Fibroblast of skin of right biceps (primary cell): Measurements from ENCODE around the gene CCDC74A.
"Not testable (repeated sequence)": the region's sequence is repeated elsewhere in the genome, so short reads cannot be mapped to it uniquely, and the experiment has no call there.

Source experiments
- DNase-seq: peaks from one replicate; pipeline ENCODE4 v3.0.0-alpha.2; 2013

CCDC74A gene

DNA sequence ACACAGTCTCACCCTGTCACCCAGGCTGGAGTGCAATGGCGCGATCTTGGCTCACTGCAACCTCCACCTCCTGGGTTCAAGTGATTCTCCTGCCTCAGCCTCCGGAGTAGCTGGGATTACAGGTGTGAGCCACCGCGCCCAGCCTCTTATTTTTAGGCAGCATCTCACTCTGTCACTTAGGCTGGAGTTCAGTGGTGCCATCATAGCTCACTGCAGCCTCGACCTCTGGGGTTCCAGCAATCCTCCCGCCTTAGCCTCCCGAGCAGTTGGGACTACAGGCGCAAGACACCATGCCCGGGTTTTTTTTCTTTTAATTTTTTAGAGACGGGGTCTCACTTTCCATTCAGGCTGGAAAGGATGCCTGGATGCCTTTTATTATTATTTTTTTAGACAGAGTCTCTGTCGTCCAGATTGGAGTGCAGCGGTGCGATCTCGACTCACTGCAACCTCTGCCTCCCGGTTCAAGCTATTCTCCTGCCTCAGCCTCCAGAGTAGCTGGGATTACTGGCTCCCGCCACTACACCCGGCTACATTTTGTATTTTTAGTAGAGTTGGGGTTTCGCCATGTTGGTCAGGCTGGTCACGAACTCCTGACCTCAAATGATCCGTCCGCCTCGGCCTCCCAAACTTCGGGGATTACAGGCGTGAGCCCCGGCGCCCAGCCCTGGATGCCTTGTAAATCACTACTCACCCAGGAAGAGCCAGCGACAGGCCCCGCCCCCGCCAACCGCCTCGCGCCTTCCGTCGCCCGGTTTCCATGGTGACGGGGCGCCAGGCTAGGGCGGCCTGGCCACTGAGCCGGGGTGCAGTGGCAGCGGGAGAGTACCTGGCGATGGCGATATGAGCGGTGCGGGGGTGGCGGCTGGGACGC is at the start of gene CCDC74A:
TSS of gene CCDC74A (plus strand) at position 758 of the 871 bp plus-strand sequence. CDS start at position 841, 83 bp downstream.
- DNase-seq = peak; percentile 66

DNA sequence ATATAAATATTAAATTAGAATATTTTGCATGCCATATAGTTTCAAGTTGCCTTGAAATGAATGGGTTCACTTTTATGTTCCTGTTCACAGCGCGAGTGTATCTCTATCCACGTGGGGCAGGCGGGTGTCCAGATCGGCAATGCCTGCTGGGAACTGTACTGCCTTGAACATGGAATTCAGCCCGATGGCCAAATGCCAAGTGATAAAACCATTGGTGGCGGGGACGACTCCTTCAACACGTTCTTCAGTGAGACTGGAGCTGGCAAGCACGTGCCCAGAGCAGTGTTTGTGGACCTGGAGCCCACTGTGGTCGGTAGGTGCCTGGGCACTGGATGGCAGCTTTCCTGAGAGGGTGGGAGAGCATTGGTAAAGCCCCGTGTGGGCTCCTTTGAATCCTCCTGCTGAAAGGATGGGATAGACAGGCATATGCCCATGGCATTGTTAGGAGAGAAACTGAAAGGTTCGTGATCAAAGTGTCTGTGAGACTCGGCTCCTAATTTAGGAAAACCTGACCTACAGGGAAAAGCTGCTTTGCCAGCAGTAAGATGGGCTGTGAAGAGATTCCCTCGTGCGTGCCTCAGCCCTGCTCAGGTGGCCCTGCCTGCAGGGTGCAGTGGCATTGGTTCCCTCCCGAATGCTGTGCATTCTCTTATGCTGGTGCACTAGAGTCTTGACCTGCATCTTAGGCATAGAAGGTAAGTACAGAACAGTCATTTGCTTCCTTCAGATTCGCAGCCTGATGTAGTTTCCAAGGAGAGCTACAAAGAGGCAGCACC is 49.4 kb upstream of the CCDC74A start:
- not testable (repeated sequence) for DNase-seq

DNA sequence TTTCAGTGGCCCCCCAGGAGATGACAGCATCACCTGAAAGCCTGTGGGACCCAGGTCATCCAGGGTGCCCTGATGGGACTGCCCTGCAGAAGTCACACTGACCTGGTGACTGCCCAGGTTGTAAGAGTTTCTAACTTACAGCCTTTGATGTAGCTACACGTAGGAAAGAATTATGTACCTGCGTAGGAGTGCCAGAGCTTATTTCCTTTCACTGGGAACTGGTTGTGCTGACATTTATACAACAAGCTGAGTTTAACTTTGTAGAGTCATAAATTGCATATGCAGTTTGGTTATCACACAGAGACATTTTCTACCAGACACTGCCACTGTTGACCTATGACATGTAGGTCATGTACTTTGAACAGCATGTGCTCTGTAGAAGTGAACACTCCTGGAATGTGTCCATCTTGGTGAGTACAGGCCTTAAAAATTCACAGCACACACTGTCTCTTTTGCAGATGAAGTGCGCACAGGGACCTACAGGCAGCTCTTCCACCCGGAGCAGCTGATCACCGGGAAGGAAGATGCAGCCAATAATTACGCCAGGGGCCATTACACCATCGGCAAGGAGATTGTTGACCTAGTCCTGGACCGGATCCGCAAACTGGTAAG is 48.7 kb upstream of the CCDC74A start:
- not testable (repeated sequence) for DNase-seq

DNA sequence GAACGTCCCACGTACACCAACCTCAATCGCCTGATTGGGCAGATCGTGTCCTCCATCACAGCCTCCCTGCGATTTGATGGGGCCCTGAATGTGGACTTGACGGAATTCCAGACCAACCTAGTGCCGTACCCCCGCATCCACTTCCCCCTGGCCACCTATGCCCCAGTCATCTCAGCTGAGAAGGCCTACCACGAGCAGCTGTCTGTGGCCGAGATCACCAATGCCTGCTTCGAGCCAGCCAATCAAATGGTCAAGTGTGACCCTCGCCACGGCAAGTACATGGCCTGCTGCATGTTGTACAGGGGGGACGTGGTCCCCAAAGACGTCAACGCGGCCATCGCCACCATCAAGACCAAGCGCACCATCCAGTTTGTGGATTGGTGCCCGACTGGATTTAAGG is 47.3 kb upstream of the CCDC74A start:
- DNase-seq = not testable (repeated sequence)

DNA sequence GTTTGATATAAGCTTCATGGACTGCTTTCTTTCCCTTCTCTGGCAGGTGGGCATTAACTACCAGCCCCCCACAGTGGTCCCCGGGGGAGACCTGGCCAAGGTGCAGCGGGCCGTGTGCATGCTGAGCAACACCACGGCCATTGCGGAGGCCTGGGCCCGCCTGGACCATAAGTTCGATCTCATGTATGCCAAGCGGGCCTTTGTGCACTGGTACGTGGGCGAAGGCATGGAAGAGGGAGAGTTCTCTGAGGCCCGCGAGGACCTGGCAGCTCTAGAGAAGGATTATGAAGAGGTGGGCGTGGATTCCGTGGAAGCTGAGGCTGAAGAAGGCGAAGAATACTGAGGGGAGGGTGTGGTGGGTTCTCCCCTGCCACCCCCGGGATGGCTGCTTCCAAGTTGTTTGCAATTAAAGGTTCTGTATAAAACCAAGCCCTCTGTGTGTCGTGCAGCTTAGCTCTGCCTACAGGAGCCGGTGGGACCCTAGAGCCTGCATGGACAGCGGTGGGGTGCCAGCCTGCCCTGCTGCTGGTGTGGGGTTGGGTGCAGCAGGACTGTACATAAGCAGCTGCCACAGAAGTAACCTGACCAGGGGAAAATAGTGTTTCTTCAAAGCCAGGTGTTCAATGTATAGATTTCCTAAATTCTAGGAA is 45.1 kb upstream of the CCDC74A start:
- DNase-seq = not testable (repeated sequence)

DNA sequence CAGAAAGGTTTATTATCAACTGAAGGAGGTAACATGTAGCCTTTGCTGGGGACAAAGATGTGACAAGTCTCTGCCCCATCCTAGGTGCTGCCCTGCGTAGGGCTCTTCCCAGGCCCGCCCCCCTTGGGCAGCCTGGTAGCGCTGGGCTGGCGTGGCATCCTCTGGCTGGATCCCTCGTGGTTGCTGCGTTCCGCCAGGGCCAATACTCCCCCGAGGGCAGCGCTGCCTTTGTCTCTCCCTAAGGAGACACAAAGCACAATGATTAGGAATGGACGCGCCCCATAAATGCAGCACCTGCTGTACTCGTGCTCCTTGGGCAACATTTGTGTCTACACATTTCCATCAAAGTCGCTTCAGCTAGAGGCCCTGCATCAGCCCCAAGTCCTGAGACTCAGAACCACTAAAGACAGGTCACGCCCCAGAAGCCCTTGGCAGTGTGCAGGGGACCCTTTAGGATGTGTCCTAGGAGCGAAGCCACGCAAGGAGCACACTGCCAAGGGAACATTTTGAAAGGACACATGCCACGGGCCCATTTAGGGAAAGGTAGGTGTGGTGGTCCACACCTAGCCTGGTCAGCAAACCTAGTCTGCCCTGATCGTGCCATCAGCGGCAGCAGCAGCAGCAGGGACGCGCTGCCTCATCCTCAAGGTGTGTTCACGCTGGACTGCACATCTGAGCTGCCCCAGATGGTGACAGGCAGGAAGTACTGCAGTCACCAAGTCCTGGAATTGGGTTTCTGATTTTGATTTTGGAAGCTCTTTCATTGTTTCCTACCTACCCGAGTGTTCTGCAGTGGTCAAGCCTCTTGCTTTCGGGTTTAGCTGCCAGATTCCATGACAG is 43.5 kb upstream of the CCDC74A start:
- DNase-seq = not testable (repeated sequence)

DNA sequence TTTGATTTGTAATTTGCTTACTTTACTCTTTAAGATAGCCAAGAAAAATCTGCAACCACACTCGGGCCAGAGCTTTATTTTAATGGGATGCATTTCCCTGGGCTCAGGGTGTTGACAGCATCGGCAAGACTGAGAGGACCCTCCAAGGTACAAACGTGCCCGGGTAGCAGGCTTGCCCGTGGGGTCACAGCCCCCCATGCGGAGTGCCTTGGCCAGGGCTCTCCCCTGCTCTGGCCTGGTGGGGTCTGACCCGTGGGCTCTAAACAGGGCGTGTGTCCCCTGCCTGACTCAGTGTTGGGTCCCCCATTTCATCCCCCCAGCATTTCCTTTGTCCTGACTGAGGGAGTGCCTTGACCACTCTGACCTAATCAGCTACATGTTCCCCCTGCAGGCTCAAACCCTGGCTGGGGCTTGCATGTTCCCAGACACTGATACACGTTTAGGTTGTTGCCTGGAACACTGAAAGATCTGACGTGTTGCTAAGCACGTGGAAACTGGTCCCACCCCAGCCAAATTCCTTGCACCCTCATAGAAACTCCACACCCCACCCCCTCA is 42.7 kb upstream of the CCDC74A start:
- not testable (repeated sequence) for DNase-seq

DNA sequence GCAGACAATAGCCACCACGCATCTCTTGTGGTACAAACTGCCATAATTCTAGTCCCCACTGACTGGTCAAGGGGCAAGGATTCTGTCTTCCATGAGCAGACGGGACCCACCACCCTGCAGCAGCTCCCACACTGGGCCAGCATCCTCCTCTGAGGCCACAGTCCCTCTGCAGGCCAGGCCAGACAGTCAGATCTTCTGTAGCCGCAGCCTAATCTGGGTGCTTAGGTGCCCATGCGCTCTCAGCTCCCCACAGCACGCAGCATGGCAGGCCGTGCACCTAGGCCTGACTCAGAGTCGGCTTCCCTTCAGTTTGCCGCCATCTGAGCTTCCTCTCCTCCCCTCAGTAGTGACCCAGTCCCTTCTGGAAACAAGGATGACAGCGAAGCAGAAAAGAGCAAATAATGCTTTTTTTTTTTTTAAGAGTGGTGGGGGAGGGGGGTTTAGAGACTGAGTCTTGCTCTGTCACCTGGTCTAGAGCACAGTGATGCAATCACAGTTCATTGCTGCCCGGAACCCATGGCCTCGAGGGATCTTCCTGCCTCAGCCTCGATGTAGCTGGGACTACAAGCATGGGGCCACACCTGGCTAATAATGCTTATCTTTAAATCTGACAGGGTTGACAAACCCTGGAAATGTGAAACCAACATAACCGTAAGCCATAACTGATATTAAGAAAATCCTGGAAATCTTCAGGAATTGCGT is 41.3 kb upstream of the CCDC74A start:
- not testable (repeated sequence) for DNase-seq

DNA sequence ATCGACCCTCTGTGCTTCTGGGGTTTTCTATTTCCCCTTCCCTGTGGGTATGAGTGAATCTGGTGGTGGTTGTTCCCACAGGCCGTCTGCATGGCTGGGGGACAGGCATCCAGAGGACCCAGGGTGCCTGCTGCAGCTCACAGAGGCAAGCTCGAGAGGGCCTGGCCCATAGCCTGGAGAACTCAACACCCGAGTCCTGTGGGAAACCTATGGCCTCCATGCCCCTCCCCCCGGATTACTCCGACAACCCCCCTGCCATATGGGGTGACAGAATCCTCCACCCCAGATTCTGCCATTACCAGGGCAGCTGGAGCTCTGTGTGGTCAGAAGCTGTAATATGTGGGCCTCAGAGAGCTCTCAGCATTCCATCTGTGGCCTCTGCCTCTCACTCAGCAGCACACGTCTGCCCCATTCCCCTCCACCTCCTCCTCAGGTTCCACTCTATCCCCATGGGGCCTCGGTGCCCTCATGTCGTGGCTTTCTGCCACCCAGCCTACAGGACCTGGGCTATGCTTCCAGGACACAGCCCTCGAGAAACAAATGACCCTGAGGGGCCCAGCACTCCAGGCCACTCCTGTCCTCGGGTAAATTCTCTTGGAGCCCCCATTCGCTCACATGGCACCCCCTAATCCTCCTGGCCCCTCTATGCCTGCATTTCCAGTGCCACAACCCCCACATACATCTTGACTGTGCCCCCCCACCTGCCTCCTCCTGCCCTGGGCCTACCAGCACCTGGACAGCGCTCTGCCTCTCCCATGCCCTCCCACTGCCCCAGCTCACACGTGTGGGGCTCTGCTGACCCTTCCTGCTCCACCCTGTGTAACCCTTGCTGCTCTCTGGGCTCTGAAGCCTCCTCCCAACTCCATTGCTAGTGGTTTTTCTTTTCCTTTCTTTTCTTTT is 39.1 kb upstream of the CCDC74A start:
- no peak for DNase-seq

DNA sequence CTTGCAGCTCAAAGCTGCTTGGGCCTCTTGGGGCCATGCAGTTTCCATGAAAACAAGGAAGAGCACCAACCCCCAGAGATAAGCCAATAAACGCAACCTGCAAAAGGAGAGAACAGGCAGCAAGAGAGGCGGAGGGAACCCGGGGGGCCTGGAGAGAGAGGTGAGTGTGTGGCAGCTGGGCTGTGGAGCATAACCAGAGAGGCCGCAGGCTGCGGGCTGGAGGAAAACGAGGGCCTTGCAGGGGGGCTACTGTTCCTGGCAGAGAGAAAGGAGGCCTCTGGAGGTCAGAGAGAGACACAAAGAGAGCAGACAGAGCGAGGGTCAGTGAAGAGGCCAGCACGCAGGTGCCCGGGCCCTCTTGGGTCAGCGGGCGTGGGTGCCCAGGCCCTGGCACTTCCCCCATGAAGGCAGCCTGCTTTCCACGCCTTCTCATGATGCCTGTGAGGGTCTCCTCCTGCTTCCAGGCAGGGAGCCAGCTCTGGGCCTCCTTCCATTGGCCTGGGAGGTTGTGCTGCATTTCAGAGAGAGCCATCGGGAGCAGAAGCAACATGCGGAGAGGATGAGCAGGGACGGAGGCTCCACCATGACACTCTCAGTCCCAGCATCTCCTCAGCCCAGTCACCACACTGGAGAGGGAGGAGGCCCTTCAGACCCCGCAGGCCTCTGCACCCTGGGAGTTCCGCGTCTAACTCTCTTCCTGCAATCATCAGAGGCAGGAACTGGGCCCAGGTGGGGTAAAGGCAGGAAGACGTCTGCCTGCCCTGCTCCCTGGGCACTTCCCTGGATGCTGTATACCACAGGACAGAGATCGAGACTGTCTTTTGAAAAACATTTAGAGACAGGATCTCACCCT is 36.8 kb upstream of the CCDC74A start:
- DNase-seq = peak; percentile 15

DNA sequence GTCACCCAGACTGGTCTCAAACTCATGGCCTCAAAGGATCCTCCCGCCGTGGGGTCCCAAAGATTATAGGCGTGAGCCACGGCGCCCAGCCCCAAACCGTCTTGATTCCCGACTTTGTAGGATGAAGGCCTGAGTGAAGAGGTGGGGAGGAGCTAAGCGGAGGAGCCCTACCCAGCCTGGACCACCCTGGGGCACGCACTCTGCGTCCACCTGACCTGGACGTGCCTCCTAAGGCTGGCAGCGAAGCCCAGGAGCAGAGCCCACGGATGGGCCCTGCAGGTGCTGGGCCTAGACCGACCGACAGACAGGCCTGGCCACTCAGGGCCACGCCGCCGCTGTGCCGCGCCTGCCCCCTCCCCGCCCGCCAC is 36.2 kb upstream of the CCDC74A start:
- DNase-seq = peak; percentile 7

DNA sequence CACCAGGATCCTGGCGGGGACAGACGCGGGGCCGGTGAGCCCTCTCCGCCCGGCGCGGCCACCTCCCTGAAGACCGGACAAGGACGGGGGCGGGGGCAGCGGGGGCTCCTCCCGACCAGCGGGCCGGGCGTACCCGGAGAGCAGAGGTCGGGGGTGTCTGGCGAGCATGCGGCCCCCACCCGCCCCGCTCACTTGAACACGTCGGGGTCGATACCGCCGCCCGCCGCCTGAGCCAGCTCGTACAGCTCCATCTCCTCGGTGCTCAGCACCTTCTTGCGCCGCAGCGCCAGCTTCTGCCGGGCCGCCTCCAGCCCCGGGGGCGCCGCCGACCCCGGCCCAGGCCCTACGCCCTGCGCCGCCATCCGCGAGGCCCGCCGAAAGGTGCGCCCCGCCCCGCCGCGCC is 35.7 kb upstream of the CCDC74A start, which contains the start of gene MZT2A:
TSS of gene MZT2A (minus strand) at position 383 of the 403 bp plus-strand sequence. CDS start at position 362, 21 bp downstream.
- DNase-seq = not testable (repeated sequence)

DNA sequence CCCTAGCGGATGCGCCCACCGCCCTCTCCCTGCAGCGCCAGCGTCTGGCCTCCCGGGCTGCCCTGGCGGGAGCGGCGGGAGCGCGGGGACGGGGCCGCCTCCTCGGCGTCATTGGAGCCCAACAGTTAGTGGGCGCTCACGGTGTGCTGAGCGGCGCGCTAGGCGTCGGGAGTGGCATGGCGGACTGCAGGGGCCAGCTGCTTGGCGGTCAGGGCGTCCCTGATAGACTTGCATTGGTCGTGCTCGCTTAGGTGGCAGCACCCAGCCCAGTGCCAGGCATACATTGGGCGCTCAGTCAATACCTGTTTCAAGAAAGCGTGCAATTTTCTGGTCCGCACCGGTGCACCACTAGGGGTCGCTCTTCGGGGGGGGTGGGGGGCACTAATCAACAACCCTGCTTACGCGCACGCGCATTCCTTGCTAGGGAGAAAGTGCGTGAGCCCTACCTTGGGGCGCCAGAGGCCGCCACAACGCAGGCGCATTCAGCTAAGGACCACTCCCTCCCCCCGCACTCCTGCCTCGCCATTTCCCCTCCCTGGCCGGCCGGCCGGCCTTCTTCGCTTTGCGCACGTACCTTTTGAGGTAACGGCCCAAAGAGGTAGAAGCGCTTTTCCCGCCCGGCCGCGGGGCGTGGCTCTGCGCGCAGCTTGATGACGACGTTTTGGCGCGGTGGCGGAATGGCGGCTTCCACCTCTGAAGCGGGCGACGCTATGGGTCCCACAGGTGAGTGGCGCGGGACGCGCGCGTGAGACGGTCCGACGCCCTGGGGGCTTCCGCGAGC is 35.1 kb upstream of the CCDC74A start:
- peak; percentile 94 for DNase-seq

DNA sequence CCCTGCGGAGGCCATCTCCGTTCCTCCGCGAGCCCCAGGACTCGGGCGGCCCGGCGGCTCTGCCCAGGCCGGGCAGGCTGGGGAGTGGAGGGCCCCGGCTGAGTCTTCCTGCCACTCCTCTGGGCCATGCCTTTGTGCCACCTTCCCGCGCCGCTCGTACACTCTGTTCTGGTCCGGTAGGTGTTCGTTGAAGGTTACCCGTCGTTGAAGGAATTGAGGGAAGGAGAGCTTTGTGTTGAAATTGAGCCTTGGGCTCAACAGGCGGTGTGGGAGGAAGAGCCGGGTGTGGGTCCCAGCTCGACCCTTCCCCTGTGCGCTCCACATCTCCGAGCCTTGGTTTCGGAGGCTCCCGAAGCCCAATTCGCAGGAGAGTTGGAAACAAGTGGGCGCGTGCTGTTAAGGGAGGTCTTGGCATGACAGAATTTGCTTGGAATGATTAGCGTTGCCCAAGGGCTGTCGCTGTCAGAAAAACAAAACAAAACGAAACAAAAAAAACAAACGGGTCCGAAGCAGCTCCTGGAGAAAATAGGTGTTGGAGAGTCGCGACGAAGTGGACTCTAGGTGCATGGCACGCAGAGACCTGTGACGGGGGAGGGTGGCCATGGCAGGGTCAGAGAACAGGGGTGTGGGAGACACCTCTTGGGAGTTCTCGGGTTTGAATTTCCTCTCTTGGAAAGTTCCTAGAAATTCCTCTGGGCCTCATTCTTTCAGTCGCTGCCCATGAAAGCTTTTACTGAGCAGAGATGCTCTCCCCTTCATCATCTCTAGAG is 34.3 kb upstream of the CCDC74A start:
- DNase-seq = peak; percentile 6

DNA sequence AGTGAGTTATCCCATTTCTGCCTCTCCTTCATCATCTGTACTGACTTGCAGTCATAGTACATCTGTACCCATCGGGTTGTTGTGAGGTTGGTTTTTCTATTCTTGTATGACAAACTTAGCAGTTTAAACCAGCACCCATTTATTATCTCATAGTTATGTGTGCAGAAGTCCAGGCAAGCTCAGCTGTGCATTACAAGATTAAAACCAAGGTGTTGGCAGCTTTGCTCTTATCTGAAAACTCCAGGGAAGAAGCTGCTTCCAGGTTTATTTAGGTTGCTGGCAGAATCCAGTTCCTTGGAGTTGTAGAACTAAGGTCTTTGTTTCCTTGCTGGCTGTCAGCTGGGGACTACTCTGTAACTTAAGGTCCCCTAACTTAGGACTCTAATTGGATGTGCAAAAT is 32.2 kb upstream of the CCDC74A start:
- not testable (repeated sequence) for DNase-seq

DNA sequence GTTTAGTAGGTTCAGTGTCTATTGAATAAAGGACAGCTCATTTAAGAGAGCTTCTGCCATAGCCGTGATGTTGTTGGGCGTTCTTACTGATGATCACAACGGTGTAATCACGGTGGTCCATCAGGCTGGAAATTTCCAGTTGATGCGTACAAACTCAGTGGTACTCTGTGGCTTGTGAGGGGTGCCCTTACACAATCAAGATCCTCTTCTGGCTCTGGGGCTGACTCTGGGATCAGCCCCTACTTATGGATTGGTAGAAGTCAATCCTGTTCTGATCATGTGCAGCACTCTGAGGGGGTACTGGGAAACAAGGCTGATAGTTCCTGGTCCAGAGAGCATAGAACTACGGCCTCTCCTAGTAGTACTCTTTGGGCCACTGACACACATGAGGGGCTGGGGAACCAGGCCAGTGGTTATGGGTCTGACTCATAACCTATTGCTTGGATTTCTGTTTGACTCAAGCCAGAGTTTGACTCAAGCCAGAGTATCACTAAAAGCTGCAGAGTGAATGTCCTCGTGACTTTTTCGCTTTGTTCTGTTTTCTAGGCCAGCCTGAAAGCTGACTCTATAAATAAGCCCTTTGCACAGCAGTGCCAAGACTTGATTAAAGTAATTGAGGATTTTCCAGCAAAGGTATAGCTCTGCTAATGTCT is 29.2 kb upstream of the CCDC74A start:
- peak; percentile 28 for DNase-seq

DNA sequence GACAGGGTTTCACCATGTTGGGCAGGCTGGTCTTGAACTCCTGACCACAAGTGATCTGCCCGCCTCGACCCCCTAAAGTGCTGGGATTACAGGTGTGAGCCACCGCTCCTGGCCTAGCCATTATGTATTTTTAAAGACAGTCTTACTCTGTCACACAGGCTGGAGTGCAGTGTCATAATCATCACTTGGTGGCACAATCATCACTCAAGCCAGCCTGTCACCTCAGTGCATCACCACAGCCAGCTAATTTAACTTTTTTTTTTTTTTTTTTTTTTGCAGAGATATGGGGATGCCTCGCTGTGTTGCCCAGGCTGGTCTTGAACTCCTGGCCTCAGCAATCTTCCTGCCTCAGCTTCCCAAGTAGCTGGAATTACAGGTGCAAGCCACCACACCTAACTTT is 24.1 kb upstream of the CCDC74A start:
- not testable (repeated sequence) for DNase-seq
